Amniotic epithelial cell (primary cell): ENCODE results near the gene CACNA1C.

Experiments used
- DNase-seq: peaks from one replicate; pipeline ENCODE4 v3.0.0-alpha.2; 2010; ENCODE audit warnings: low read depth

The CACNA1C gene

GRCh38 chr12:2627076-2627834 is 574.5 kb downstream of the CACNA1C start:
- no peak for DNase-seq

GRCh38 chr12:2627835-2628191 is 575.0 kb downstream of the CACNA1C start:
- no peak for DNase-seq

- no peak for DNase-seq
Observed at GRCh38 chr12:2628401-2628800, 575.6 kb downstream of the CACNA1C start.

- DNase-seq, result no peak
Observed at GRCh38 chr12:2629051-2629450, 576.3 kb downstream of the CACNA1C start.

DNA sequence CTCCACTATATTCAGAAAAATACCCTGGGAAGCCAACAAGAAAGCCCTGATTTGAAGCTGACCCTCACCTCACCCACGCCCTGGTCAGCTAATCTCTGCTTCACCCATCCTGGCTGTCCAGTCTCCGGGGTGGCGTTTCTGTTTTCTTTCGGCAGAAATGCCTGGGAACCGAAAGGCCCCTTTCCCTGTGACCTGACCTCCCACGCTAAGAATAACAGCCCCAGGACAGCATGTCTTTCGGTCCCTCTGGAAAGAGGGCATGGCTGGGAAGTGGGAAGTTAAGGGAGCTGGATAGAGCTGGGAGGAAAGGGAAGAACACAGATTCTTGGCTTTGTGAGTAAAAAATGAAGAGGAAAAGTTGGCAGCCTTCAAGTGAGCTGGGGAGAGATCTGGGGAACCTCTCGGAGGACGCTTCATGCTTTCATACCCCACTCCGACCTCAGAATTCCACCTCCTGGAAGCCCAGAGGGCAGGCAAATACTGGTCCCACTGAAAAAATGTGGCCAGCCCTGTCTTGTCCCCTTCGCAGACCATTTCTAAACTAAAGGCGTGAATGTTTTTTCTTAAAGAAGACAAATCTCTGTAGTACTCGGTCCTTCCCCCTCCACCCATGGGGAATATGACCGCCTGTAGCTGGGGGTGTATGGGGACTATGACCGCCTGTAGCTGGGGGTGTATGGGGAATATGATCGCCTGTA is 579.0 kb downstream of the CACNA1C start:
- DNase-seq, result no peak

- no peak for DNase-seq
Observed at GRCh38 chr12:2633176-2633824, 580.5 kb downstream of the CACNA1C start.

DNA sequence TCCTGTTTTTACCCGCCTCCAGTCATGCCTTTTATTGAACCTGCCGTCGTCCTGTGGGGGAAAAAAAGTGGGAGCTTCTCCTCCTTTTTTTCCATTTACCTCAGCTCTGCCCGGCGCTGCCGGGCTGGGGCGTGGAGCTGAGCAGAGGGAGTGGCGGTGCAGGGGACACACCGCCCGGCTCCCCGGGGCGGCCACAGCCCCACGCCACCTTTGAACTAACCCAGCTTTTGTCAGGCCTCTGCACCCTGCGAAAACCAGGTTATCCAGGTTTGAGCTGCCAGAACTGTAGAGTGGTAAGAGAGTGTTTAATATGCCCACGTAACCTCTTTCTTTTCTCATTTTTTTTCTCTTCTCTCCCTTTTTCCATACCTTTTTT is 581.0 kb downstream of the CACNA1C start:
- DNase-seq, result no peak

DNA sequence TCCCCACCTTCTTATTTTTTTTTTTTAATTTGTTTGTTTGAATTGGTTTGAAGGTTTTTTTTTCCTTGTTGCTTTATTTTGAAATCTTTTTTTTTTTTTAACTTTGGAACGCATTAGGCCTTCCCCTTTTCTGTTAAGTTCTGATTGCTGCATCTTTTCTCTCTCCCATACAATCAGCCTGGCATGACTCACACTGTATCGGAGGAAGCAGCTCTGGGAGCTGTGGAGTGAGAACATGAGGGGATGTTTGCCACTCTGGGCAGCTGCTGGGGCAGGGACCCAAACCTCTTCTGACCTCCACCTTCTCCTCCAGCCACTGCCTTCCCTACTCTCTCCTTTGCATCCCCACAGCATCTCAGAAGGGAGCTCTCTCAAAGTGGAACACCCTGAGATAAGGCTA is 581.7 kb downstream of the CACNA1C start:
- no peak for DNase-seq

DNA sequence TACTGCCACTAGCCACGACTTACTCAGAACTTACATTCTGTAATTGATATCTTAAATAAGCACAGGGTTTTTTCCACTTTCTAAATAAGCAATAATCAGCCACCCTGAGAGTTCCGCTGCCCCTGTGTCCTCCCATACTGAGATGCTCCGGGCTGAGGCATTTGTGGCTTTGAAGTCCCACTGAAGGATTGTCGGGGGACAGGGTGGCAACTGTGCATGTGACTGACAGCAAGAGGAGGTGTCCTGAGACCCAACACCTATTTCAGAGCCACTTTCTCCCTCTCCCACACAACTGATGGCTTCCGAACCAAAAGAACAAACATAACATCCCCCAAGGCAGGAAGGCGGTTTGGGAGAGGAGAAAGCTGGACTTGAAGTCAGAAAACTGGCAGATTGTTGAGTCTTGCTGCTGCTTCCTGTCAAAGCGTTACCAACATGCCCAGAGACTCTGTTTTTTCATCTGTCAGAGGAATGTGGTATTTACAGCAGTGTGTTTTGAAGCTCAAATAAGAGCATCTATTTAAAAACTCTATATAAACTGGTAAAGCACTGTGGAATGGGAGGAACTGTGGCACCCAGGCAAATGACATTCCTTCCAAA is 584.1 kb downstream of the CACNA1C start:
- no peak for DNase-seq

DNA sequence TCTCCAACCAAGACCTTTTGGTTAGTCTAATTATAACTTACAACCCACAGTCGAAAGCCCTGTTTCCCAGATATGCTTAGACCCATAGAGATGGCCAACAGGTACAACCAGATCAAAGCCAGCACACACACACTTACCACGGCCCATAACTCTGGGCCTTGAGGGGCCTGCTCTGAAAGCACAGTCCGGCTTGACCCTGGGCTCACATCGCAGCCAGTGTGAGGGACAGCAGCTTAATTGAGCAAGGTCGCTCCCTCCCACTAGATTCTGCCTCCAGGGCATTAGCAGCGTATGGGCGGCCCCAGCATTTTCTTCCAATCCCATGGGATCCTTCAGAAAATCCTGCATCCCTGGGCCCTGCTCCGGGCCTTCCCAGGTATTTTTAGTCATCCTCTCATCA is 584.6 kb downstream of the CACNA1C start:
- DNase-seq, result no peak

GRCh38 chr12:2638273-2639019 is 585.7 kb downstream of the CACNA1C start:
- DNase-seq, result no peak

DNA sequence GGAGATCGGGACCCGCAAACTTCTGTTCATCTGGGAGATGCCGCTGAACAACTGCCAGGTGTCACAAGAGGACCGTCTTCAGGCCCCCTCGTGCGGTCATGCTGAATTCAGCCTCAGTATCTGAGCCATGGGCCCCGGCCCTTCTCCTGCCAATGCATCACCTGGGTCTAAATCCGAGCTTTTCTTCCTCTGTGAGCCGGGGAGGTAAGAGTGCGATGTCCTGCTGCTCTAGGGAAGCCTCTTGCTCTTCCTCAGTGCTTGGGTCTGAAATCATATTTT is 586.2 kb downstream of the CACNA1C start:
- DNase-seq, result no peak

DNA sequence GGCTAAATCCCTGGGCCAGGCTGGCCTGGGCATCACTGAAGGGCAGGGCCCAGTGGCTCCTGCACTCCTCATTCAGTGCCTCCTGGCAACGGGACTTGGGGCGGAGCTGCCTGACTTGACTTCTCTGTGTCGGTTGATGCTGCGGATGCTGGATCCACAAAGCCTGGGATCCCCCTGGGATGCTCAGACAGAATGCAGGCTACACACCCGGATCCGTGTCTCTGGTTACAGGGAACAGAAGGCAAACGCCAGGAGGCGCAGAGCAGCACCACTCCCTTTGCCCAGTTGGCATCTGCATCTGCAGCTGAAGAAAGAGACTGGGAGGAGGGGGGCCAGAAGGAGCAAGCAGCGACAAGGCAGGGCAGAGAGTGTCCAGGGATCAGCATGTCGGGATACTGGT is 587.5 kb downstream of the CACNA1C start:
- no peak for DNase-seq

DNA sequence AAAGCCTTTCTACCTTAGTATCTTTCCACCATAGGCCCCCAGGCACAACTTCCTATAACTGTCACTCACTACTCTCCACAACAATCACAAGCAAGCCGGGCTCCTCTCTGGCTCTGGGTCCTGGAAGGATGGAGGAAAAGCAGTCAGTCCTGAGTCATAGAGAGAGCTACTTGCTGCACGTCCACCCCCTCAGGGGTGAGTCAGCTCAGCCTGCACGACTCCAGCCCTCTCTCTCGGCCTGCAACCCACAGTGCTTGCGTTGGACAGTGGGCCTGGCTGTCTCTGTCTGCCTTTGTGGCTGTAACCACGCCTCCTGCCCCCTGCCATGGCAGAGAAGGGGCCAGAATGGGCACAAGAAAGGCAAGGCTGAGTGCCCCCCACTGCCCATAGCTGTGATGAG is 587.9 kb downstream of the CACNA1C start:
- DNase-seq, result peak; percentile 94

GRCh38 chr12:2641207-2641606 is 588.4 kb downstream of the CACNA1C start:
- DNase-seq, result peak; percentile 19

- DNase-seq, result no peak
Observed at GRCh38 chr12:2641761-2642160, 589.0 kb downstream of the CACNA1C start.

DNA sequence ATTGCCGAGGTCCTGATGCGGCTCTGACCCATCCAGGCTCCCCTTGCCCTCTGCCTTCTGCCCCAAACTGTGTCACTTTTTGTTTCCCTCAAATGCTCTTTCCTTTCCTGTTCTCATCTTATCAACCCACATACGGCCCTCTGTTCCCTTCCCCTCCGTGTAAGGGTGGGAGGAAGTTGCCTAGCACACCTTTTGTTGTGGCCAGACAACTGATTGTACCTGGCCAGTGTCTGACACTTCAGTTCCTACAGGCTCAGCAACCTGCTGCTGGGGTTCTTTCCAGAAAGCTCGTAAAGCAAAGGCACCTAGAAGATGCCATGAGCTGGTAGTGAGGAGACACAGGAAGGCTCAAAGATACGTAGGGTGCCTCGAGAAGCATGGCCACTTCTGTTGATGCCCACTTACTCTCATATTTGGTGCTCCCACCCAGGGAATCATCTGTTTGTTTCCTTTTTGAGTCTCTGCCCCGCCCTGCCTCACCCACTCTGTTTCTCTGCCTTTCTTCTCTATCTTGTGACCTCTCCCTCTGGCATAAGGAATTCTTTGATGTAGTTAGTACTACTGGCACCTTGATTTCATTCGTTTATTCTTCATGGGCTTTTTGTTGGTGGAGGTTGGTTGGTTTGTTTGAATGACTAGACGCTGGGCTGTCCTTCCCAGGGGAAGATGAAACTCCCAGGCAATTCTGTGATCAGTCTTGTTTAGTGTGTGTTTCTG is 589.5 kb downstream of the CACNA1C start:
- no peak for DNase-seq

DNA sequence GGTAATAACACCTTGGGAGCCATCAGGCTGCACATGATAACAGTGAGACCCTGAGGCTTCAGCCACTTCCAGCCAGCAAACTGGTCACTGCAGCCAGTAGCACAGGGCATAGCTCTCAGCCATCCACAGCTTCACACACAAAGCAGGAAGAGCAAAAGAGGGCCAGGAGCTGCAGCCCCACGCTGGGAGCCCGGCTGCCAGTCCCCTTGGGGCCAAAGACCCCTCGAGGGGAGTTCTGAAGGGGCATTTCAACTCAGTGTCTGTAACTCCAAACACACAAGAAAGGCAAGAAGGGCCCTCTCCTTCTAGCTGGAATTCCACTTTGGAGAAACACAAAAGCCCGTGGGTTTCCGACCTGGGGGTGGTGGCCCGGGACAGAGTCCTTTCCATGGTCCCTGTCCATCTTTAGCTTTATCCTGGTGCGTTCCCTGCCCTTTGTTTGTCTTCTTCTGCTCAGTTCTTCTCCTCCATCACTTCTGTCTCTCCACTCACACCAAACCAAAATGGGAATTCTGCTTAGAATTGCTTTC is 590.2 kb downstream of the CACNA1C start:
- no peak for DNase-seq

DNA sequence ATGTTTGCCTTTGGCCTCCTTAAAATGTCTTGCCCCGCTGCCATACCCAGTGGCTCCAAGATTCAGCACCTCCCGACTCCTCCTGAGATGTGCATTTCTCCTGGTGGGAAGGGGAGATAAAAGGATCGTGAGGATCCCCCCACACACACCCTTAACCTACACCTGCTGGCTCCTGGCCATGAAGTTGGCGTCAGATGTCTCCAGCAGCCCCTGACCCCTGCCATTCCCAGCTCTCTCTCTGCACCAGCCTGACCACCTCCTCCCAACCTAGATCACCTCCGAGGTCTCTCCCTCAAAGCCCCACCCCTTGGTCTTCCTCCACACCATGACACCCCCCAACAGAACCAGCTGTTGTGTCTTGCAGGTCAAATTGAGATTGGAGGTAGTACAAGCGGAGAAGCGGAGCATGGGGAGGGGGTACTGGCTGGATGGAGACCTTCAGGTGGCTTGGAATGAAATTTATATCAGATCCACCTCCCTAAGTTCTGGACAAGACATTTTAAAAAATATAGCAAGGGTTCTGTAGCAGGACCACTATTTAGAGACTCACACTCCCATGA is 590.9 kb downstream of the CACNA1C start:
- DNase-seq, result no peak

- no peak for DNase-seq
Observed at GRCh38 chr12:2644683-2645405, 592.1 kb downstream of the CACNA1C start.

DNA sequence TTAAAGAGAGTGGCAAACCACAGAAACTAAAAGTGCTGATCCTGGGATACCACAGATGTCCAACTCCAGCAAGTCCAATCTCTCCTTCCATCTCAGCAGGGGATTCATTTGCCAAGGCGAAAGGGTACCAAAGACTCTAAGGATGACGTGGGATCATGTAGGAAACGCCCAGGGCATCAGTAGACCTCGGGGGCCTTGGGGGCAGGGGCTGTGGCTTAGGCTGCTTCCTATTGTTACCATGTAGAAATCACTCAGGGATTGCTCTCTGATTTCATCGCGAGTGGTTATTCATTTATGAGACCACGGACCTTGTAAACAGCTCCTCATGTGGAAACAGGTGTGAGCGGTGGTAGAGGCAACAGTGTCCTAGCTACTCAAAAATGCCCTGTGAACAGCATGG is 592.7 kb downstream of the CACNA1C start:
- no peak for DNase-seq
